DMS 273 (cell line): ENCODE measurements around the gene LMNB1.
"Not testable (repeated sequence)": the region's sequence is repeated elsewhere in the genome, so short reads cannot be mapped to it uniquely, and the experiment has no call there.

Source experiments
- DNase-seq: peaks from one replicate; lab custom pipeline; 2025; ENCODE audit not compliant: unreplicated experiment; lab: John Stamatoyannopoulos, UW

The LMNB1 gene

GRCh38 chr5:126818736-126819135 lies 41.8 kb downstream of the LMNB1 start:
- no peak for DNase-seq

GRCh38 chr5:126819253-126819652 lies 42.3 kb downstream of the LMNB1 start:
- no peak for DNase-seq

GRCh38 chr5:126826619-126827215 lies 49.8 kb downstream of the LMNB1 start:
- DNase-seq: no peak

- DNase-seq: no peak
Measured at GRCh38 chr5:126829098-126829497, 52.2 kb downstream of the LMNB1 start.

GRCh38 chr5:126830061-126830460 lies 53.1 kb downstream of the LMNB1 start:
- DNase-seq: no peak

GRCh38 chr5:126831156-126831555 lies 54.2 kb downstream of the LMNB1 start:
- DNase-seq: no peak

GRCh38 chr5:126836778-126837177 lies 59.8 kb downstream of the LMNB1 start:
- DNase-seq: no peak

GRCh38 chr5:126837242-126837641 lies 60.3 kb downstream of the LMNB1 start:
- no peak for DNase-seq

- no peak for DNase-seq
Measured at GRCh38 chr5:126837906-126838539, 61.1 kb downstream of the LMNB1 start.

- DNase-seq: not testable (repeated sequence)
Measured at GRCh38 chr5:126839407-126839806, 62.5 kb downstream of the LMNB1 start.

- not testable (repeated sequence) for DNase-seq
Measured at GRCh38 chr5:126843375-126843774, 66.4 kb downstream of the LMNB1 start.

GRCh38 chr5:126845470-126846070 lies 68.6 kb downstream of the LMNB1 start:
- peak; percentile 22 for DNase-seq

GRCh38 chr5:126846344-126846743 lies 69.4 kb downstream of the LMNB1 start:
- DNase-seq: peak; percentile 53

GRCh38 chr5:126846744-126847455 lies 70.0 kb downstream of the LMNB1 start:
- no peak for DNase-seq

GRCh38 chr5:126847456-126847820 lies 70.5 kb downstream of the LMNB1 start:
- DNase-seq: peak; percentile 37

GRCh38 chr5:126847826-126848251 lies 70.9 kb downstream of the LMNB1 start:
- no peak for DNase-seq

- no peak for DNase-seq
Measured at GRCh38 chr5:126848253-126848652, 71.3 kb downstream of the LMNB1 start.

- no peak for DNase-seq
Measured at GRCh38 chr5:126849101-126849678, 72.3 kb downstream of the LMNB1 start.

GRCh38 chr5:126851501-126852011 lies 74.6 kb downstream of the LMNB1 start:
- DNase-seq: no peak

GRCh38 chr5:126852091-126852571 lies 75.2 kb downstream of the LMNB1 start:
- no peak for DNase-seq

- peak; percentile 15 for DNase-seq
Measured at GRCh38 chr5:126852841-126853271, 75.9 kb downstream of the LMNB1 start.
